Effector memory CD4-positive, alpha-beta T cell (primary cell): ENCODE data around the gene IFRD2.
"Not testable (repeated sequence)": the region's sequence is repeated elsewhere in the genome, so short reads cannot be mapped to it uniquely, and the experiment has no call there.

Source experiments
- DNase-seq, 3 donors: peaks; one replicate each; pipeline ENCODE4 v3.0.0-alpha.2; 2020
- H3K27ac ChIP-seq: 2 replicates; pipeline ENCODE4 v1.7.0; 2013; ENCODE audit warnings: mild to moderate bottlenecking, low read length, moderate library complexity; ENCODE audit not compliant: insufficient read depth, poor library complexity, severe bottlenecking
- H3K27me3 ChIP-seq: replicated peaks from 2 replicates; pipeline ENCODE4 v1.7.0; 2013; ENCODE audit warnings: mild to moderate bottlenecking, low read length; ENCODE audit not compliant: insufficient read depth, control insufficient read depth, poor library complexity, severe bottlenecking
- H3K36me3 ChIP-seq: 2 replicates; pipeline ENCODE4 v1.7.0; 2013; ENCODE audit warnings: mild to moderate bottlenecking, low read length, moderate library complexity; ENCODE audit not compliant: control insufficient read depth, insufficient read depth
- H3K4me1 ChIP-seq: 2 replicates; pipeline ENCODE4 v1.7.0; 2013; ENCODE audit warnings: low read length, mild to moderate bottlenecking; ENCODE audit not compliant: control insufficient read depth, insufficient read depth, poor library complexity, severe bottlenecking
- H3K4me3 ChIP-seq: 2 replicates; pipeline ENCODE4 v1.7.0; 2013; ENCODE audit warnings: low read length, low read depth, mild to moderate bottlenecking; ENCODE audit not compliant: insufficient read depth, poor library complexity, severe bottlenecking
- H3K9me3 ChIP-seq: 2 replicates; pipeline ENCODE4 v1.7.0; 2013; ENCODE audit warnings: mild to moderate bottlenecking, low read length, moderate library complexity; ENCODE audit not compliant: control insufficient read depth

Gene IFRD2

DNA sequence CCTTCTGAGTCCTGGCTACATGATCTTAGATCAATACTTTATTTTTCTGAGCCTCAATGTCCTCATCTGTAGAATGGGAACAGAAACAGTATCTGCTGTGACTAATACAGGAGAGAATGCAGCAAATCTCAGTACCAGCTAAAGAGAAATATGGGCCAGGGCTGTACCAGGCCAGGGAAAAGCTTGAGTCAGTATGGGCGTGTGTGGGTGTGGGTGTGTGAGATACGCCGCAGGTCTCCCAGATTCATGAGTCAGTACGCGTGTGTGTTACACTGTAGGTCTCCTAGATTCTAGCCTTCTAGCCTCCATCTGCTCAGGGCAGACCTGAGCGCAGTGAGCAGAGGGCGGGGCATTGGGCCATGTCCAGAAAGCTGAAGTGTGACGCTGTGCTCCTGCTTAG is 41.0 kb downstream of the IFRD2 start:
- H3K36me3 ChIP-seq = peaks cover 68% of the 10 kb centered on the region
- no peaks in the 10 kb centered on the region for H3K9me3 ChIP-seq
- no peak overlapping the region for H3K27ac ChIP-seq
- no peaks in the 10 kb centered on the region for H3K27me3 ChIP-seq
- no peak overlapping the region for H3K4me3 ChIP-seq
- peaks cover 19% of the 10 kb centered on the region for H3K4me1 ChIP-seq
- no peak for DNase-seq

DNA sequence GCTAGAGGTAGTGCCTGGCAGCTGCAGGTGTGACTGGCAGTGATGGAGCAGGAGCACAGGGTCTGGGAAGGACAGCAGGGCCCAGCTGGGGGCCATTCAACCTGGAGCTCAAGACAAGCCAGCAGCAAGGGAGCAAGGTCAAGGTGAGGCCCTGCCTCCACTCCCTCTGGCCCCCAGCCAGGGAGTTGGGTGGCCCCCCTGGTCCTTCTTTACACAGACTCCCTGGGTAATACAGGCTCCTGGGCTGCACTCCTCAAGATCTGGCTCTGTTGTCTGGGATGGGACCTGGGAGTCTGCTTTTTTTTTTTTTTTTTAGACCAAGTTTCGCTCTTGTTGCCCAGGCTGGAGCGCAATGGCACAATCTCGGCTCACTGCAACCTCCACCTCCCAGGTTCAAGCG is 41.7 kb downstream of the IFRD2 start:
- no peaks in the 10 kb centered on the region for H3K9me3 ChIP-seq
- no peak for DNase-seq
- no peaks in the 10 kb centered on the region for H3K27me3 ChIP-seq
- H3K27ac ChIP-seq = no peak overlapping the region
- H3K4me1 ChIP-seq = peaks cover 27% of the 10 kb centered on the region
- no peak overlapping the region for H3K4me3 ChIP-seq
- H3K36me3 ChIP-seq = peaks cover 64% of the 10 kb centered on the region

DNA sequence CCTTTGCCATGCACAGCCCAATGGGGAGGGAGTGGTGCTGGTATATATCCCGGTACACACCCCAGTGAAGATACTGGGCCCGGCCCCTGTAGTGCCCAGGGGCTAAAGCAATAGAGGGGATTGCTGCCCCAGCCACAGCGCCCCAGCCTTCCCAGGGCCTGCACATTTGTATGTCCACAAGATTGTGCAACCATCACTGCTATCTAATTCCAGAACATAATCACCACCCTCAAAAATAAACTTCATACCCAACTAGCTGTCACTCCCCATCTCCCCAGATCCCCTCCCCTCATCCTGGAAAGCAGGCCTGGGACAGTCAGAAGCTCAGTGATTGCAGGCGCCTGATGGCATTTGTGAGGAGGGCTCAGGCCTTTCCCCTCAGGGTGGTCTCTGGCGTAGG is 42.8 kb downstream of the IFRD2 start:
- no peak overlapping the region for H3K4me3 ChIP-seq
- H3K27me3 ChIP-seq = no peaks in the 10 kb centered on the region
- peaks cover 54% of the 10 kb centered on the region for H3K36me3 ChIP-seq
- peaks cover 37% of the 10 kb centered on the region for H3K4me1 ChIP-seq
- DNase-seq = no peak
- H3K9me3 ChIP-seq = no peaks in the 10 kb centered on the region
- H3K27ac ChIP-seq = peak overlapping the region; percentile 46

DNA sequence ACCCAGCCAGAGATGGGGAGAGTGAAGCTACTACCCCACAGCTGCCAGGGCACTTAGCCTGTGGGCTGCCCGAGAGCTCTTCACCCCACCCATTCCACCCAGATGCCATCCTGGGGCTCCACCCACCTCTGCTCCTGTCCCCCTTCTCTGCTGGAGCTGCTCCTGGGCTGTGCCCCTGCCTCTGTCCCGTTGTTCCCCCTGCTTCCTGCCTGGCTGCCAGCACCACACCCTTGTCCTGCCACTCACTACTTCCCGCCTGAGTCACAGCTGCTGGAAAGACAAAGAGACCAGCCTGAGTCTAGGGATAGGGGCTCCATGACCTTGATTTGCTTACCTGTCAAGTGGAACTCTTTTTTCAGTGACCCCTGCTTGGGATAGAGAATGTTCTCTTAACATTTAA is 43.8 kb downstream of the IFRD2 start:
- H3K27ac ChIP-seq = peak overlapping the region; percentile 46
- no peak overlapping the region for H3K4me3 ChIP-seq
- peaks cover 48% of the 10 kb centered on the region for H3K4me1 ChIP-seq
- no peaks in the 10 kb centered on the region for H3K9me3 ChIP-seq
- peaks cover 43% of the 10 kb centered on the region for H3K36me3 ChIP-seq
- no peaks in the 10 kb centered on the region for H3K27me3 ChIP-seq
- no peak for DNase-seq

DNA sequence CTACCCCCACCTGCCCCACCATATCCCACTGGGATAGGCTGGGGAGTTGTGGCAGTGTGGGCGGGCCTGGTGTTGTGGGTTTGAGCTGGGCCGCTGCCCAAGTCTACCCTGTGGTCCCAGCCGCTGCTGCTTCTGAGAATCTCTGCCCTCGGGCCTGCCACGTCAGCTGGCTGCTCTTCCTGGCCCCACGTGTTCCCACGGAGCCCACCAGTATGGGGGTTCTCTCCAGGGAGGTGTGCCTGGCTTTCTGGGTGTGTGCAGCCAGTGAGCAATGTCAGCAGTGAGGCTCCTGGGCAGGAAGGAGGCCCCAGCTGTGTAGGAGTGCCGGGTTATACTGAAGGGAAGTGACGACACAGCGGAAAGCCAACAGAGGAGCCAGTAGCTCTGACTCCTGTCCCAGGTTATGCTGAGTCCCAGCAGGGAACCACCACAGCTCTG is 45.7 kb downstream of the IFRD2 start:
- peaks cover 25% of the 10 kb centered on the region for H3K36me3 ChIP-seq
- no peaks in the 10 kb centered on the region for H3K27me3 ChIP-seq
- H3K4me3 ChIP-seq = peak overlapping the region; percentile 23
- DNase-seq = peak; percentile 71 to 72 (median 71)
- no peaks in the 10 kb centered on the region for H3K9me3 ChIP-seq
- peak overlapping the region; percentile 84 for H3K27ac ChIP-seq
- H3K4me1 ChIP-seq = peaks cover 66% of the 10 kb centered on the region

DNA sequence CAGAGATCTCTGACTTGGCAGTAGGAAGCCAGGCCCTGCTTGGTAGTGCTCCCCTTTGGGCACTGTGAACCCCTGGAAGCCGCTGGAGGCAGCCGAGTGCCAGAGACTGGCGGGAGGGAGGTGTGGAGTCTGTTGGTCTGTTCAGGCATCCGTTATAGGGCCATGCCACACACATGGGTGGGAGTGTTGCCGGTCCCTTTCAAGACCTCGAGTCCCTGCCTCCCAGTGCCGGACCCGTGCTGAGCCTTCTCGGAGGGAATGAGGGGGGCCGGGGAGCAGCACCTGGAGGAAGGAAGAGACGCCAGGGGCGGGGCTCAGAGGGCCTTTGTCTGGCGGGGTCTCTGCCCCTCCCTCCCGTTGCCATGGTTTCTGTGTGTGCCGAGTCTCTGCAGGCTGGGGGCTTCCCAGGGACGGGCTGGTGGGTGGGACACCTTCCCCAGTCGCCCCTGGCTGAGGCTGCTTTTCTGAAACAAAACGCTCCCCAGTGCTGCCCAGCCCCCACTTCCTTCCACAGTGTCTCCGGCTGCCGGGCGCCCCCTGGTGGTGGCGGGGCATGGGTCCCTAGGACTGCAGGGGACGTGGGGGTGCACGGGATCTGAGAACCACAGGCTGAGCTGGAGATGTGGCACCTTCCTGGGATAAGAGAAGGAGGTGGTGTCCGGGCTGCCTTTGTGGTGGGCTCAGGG is 46.3 kb downstream of the IFRD2 start:
- Histone ChIP-seq H3K36me3 (peaks cover 20% of the 10 kb centered on the region), H3K4me3 (peak overlapping the region; percentile 33)

DNA sequence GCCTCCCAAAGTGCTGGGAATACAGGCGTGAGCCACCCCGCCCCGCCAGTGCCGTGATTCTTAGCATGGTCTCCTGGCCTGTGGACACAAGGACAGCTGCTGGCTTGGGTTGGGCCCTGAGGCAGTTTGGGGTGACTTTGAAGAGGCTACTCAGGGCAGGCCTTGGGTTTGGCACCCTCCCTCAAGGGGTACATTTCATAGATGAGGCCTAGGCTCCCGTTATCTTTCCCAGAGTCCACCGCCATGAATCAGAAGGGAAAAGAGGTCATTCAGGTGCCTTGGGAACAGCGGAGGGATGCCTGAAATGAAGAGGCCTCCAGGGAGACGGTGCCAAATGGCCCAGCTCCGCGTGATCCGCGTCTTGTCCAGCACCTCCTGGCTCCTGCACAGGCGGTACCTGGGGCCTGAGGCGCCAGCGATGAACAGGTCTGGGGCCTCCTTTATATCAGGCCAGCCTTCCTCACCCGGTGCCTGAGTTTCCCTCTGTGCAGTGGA is 46.9 kb downstream of the IFRD2 start:
- H3K4me3 ChIP-seq = peak overlapping the region; percentile 33
- H3K36me3 ChIP-seq = peaks cover 18% of the 10 kb centered on the region
- no peaks in the 10 kb centered on the region for H3K27me3 ChIP-seq
- peak overlapping the region; percentile 84 for H3K27ac ChIP-seq
- peaks cover 77% of the 10 kb centered on the region for H3K4me1 ChIP-seq
- H3K9me3 ChIP-seq = no peaks in the 10 kb centered on the region
- no peak for DNase-seq

More for the DNA sequence above, 46.3 kb downstream of the IFRD2 start:
- DNase-seq = peak; percentile 87 to 93 (median 91)
- Histone ChIP-seq H3K27me3 (no peaks in the 10 kb centered on the region), H3K9me3 (no peaks in the 10 kb centered on the region), H3K4me1 (peaks cover 72% of the 10 kb centered on the region), H3K27ac (peak overlapping the region; percentile 84)

DNA sequence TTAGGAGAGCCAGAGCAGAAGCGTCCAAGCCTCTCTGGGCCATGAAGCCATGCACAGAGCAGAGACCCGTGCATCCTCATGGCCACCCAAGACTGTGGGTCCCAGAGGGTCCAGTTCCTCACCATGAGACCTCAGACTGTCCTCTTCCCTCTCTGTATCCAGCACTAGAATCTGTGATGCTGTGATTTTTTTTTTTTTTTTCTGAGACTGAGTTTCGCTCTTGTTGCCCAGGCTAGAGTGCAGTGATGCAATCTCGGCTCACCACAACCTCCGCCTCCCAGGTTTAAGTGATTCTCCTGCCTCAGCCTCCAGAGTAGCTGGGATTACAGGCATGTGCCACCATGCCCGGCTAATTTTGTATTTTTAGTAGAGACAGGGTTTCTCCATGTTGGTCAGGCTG is 47.4 kb downstream of the IFRD2 start:
- Histone ChIP-seq H3K27ac (peak overlapping the region; percentile 84), H3K36me3 (peaks cover 18% of the 10 kb centered on the region), H3K4me1 (peaks cover 82% of the 10 kb centered on the region)
- H3K27me3 ChIP-seq, H3K9me3 ChIP-seq, H3K4me3 ChIP-seq, DNase-seq: not testable (repeated sequence)

DNA sequence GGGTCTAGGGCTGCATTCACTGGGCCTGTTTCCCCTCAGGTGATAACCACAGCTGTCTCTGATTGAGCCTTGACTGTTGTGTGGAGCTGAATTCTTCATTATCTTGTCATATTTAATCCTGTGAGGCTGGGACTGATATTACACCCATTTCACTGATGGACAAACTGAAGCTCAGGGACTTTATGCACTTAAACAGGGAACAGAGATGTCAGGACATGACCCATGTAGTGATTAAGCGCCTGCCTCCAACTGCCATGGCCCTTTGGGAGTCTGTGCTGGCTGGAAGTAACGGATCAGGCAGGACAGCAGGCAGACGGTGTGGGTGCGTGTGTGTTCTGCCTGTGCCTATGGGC is 48.7 kb downstream of the IFRD2 start:
- DNase-seq = no peak
- Histone ChIP-seq H3K27ac (peak overlapping the region; percentile 86), H3K4me1 (peaks cover 93% of the 10 kb centered on the region), H3K9me3 (no peaks in the 10 kb centered on the region), H3K36me3 (peaks cover 10% of the 10 kb centered on the region), H3K27me3 (no peaks in the 10 kb centered on the region), H3K4me3 (no peak overlapping the region)

DNA sequence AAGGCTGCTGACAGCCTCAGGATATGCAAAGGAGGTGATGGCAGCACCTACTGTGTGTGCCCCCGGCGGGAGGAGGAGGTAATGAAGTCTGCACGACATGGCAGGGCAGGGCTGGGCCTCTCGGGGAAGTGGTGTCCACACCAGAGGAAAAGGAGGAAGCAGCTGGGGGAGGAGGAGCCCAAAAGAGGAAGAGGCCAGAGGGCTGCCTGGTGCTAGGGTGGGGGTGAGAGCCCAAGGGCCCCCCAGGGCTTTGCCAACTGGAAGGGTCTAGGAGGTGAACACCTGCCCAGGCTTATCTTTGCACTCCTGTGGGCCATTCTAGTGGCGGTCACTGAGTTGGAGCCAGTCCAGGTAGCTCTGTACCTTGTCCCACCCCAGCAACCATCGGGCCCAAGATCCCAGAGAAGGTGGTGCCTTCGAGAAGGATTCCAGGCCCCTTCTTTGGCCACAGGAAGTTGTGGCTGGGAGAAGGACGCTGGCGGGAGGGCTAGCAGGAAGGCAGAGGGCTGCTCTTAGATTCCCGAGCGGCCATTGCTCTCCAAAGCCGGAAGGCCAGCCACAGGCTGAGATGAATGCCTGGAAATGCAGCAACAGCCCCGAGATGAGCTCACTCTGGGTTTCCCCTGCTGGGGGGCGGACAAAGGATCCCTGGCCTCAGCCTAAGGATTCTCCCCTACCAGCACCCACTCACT is 49.2 kb downstream of the IFRD2 start:
- H3K9me3 ChIP-seq = no peaks in the 10 kb centered on the region
- H3K27ac ChIP-seq = peak overlapping the region; percentile 86
- peaks cover 93% of the 10 kb centered on the region for H3K4me1 ChIP-seq
- no peaks in the 10 kb centered on the region for H3K27me3 ChIP-seq
- DNase-seq = peak in 2 of 3 donors; percentile 38 to 49
- H3K4me3 ChIP-seq = peak overlapping the region; percentile 5
- peaks cover 9% of the 10 kb centered on the region for H3K36me3 ChIP-seq
